GM06990 (cell line): Measurements from ENCODE around the gene OR51D1.

Source experiments
- DNase-seq: peaks from one replicate; pipeline ENCODE4 v3.0.0-alpha.2; 2011; ENCODE audit not compliant: insufficient read length; ENCODE audit errors: extremely low read depth
- H3K27me3 ChIP-seq: replicated peaks from 2 replicates; pipeline ENCODE4 v1.6.0; 2011; ENCODE audit warnings: low read length; ENCODE audit not compliant: control insufficient read depth, insufficient read depth
- H3K36me3 ChIP-seq: 2 replicates; pipeline ENCODE4 v1.5.1; 2011; ENCODE audit warnings: low read length; ENCODE audit not compliant: control insufficient read depth, insufficient read depth
- H3K4me3 ChIP-seq: replicated peaks from 2 replicates; pipeline ENCODE4 v1.5.1; 2011; ENCODE audit warnings: low read depth, mild to moderate bottlenecking, control low read depth, low read length
- TF ChIP-seq, protein P1 (sequence below): IDR thresholded peaks from 2 replicates; pipeline ENCODE4 v1.5.1; 2011; ENCODE audit warnings: low read length, control low read depth, mild to moderate bottlenecking, inconsistent platforms; ENCODE audit not compliant: insufficient read depth, poor library complexity, severe bottlenecking

OR51D1 gene

DNA sequence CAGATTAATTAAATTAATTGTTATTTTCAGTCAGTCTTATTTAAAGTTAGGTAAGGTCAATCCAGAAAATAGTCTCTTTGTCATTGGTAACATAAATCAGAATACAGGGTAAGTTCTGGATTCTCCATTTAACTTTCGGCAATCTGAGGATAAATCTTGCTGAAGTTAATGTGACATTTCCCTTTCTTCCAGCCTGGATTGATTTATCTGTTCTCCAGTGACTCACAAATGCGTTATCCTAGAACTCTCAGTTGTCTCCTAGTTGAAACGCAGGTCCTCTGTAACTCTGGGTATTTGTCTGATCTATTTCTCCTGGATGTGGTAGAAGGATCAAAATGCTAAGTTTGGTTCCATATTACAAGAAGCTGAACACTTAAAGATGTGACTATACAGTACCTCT lies 27.5 kb downstream of the OR51D1 start:
- no peak for DNase-seq
- Histone ChIP-seq H3K36me3 (no peaks in the 10 kb centered on the region), H3K4me3 (no peak overlapping the region), H3K27me3 (no peaks in the 10 kb centered on the region)
- TF ChIP-seq, protein P1, sequence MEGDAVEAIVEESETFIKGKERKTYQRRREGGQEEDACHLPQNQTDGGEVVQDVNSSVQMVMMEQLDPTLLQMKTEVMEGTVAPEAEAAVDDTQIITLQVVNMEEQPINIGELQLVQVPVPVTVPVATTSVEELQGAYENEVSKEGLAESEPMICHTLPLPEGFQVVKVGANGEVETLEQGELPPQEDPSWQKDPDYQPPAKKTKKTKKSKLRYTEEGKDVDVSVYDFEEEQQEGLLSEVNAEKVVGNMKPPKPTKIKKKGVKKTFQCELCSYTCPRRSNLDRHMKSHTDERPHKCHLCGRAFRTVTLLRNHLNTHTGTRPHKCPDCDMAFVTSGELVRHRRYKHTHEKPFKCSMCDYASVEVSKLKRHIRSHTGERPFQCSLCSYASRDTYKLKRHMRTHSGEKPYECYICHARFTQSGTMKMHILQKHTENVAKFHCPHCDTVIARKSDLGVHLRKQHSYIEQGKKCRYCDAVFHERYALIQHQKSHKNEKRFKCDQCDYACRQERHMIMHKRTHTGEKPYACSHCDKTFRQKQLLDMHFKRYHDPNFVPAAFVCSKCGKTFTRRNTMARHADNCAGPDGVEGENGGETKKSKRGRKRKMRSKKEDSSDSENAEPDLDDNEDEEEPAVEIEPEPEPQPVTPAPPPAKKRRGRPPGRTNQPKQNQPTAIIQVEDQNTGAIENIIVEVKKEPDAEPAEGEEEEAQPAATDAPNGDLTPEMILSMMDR = no peak

- H3K36me3 ChIP-seq = no peaks in the 10 kb centered on the region
- TF ChIP-seq, protein P1 = no peak
- no peak overlapping the region for H3K4me3 ChIP-seq
- DNase-seq = no peak
- no peaks in the 10 kb centered on the region for H3K27me3 ChIP-seq
Observed at GRCh38 chr11:4665424-4665823, 28.1 kb downstream of the OR51D1 start.

DNA sequence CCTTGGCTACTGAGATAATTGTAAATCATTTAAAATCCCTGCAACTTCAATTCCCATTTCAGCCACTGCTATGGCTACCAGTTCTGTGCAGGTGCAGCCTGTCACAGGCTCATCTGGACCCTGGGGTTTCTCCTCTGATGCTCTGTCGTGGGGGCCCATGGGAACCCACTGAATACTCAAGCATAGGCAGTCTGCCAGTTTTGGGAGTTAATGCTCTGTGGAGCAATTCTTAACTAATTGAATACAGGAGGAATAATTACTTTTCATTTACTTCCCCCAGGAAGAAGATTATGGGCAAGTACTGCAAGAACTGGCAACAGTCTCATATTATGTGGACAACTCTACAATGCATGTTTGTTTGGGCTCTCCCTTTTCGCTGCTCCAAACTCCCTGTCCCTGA lies 34.5 kb downstream of the OR51D1 start:
- TF ChIP-seq, protein P1 = no peak
- Histone ChIP-seq H3K27me3 (no peaks in the 10 kb centered on the region), H3K36me3 (no peaks in the 10 kb centered on the region), H3K4me3 (no peak overlapping the region)
- no peak for DNase-seq

GRCh38 chr11:4672470-4672869 lies 35.2 kb downstream of the OR51D1 start:
- TF ChIP-seq, protein P1 = no peak
- H3K4me3 ChIP-seq = no peak overlapping the region
- no peak for DNase-seq
- no peaks in the 10 kb centered on the region for H3K27me3 ChIP-seq
- H3K36me3 ChIP-seq = no peaks in the 10 kb centered on the region

- Histone ChIP-seq H3K36me3 (no peaks in the 10 kb centered on the region), H3K27me3 (no peaks in the 10 kb centered on the region), H3K4me3 (no peak overlapping the region)
- TF ChIP-seq, protein P1 = no peak
- DNase-seq = no peak
Observed at GRCh38 chr11:4673781-4674180, 36.5 kb downstream of the OR51D1 start.

GRCh38 chr11:4677948-4678347 lies 40.7 kb downstream of the OR51D1 start:
- H3K27me3 ChIP-seq = no peaks in the 10 kb centered on the region
- H3K36me3 ChIP-seq = no peaks in the 10 kb centered on the region
- no peak overlapping the region for H3K4me3 ChIP-seq
- DNase-seq = no peak
- TF ChIP-seq, protein P1 = no peak
